Mesenteric fat pad (tissue), 1 donor: Measurements from ENCODE around the gene MIPEP. TPM values are rescaled to one million over a fixed set of nuclear protein-coding genes. Genes with fewer than 3 reads are reported as not detected.

ENCODE experiments used
- DNase-seq: peaks from one replicate; pipeline ENCODE4 v3.0.0-alpha.2; 2020; ENCODE audit warnings: low spot score
- total RNA-seq: library from RNA; stranded (reverse); fragmentation: NEBNext Ultra II Directional; extraction: Animal tissue kit (Norgen Biotek cat#: 25700); gene quantifications from one replicate; pipeline ENCODE4 v1.2.1, GENCODE V29; 2021
- donor health status: DM: yes; HTN: yes; CAD: no.

Gene MIPEP
- total RNA-seq, 1 donor from 2014 or later, result 9.9 TPM

- DNase-seq, result no peak
Observed at GRCh38 chr13:23852351-23852750, 36.8 kb downstream of the MIPEP start.

GRCh38 chr13:23851106-23851505 lies 38.1 kb downstream of the MIPEP start:
- no peak for DNase-seq

GRCh38 chr13:23850134-23850533 lies 39.1 kb downstream of the MIPEP start:
- no peak for DNase-seq

- DNase-seq, result no peak
Observed at GRCh38 chr13:23849670-23850069, 39.5 kb downstream of the MIPEP start.

- DNase-seq, result no peak
Observed at GRCh38 chr13:23848646-23849141, 40.5 kb downstream of the MIPEP start.

GRCh38 chr13:23848019-23848418 lies 41.2 kb downstream of the MIPEP start:
- no peak for DNase-seq

- DNase-seq, result no peak
Observed at GRCh38 chr13:23847497-23847896, 41.7 kb downstream of the MIPEP start.

GRCh38 chr13:23845105-23845725 lies 44.0 kb downstream of the MIPEP start:
- no peak for DNase-seq

- no peak for DNase-seq
Observed at GRCh38 chr13:23844132-23844531, 45.1 kb downstream of the MIPEP start.

- DNase-seq, result no peak
Observed at GRCh38 chr13:23843436-23843835, 45.8 kb downstream of the MIPEP start.

- DNase-seq, result no peak
Observed at GRCh38 chr13:23842406-23842805, 46.8 kb downstream of the MIPEP start.

GRCh38 chr13:23833733-23834611 lies 55.2 kb downstream of the MIPEP start:
- DNase-seq, result no peak

GRCh38 chr13:23828866-23829265 lies 60.3 kb downstream of the MIPEP start:
- DNase-seq, result no peak

GRCh38 chr13:23828086-23828485 lies 61.1 kb downstream of the MIPEP start:
- no peak for DNase-seq

GRCh38 chr13:23825179-23825578 lies 64.0 kb downstream of the MIPEP start:
- no peak for DNase-seq

- no peak for DNase-seq
Observed at GRCh38 chr13:23824371-23824770, 64.8 kb downstream of the MIPEP start.

GRCh38 chr13:23822252-23822824 lies 66.9 kb downstream of the MIPEP start:
- DNase-seq, result no peak

- DNase-seq, result no peak
Observed at GRCh38 chr13:23820530-23820929, 68.7 kb downstream of the MIPEP start.

GRCh38 chr13:23817830-23818229 lies 71.4 kb downstream of the MIPEP start:
- no peak for DNase-seq

GRCh38 chr13:23817136-23817535 lies 72.1 kb downstream of the MIPEP start:
- DNase-seq, result no peak

- no peak for DNase-seq
Observed at GRCh38 chr13:23813635-23814034, 75.6 kb downstream of the MIPEP start.

- DNase-seq, result no peak
Observed at GRCh38 chr13:23811366-23812062, 77.7 kb downstream of the MIPEP start.
